Immature natural killer cell (primary cell): Measurements from ENCODE around the gene DOCK4. TPM values are rescaled to one million over a fixed set of nuclear protein-coding genes. Genes with fewer than 3 reads are reported as not detected.

Source experiments
- DNase-seq, 3 donors: peaks; one replicate each; pipeline ENCODE4 v3.0.0; 2022; ENCODE audit warnings: mixed read lengths in 1 of 3
- H3K27ac Mint-ChIP-seq, 6 donors: one replicate each; pipeline ENCODE4 v1.8.0; 2020; ENCODE audit warnings: mixed read lengths in 6 of 6, mild to moderate bottlenecking in 5 of 6, inconsistent platforms in 4 of 6, moderate library complexity in 3 of 6
- H3K27me3 Mint-ChIP-seq, 3 donors: one replicate each; pipeline ENCODE4 v1.8.0; 2020 to 2021; ENCODE audit warnings: low read depth in 3 of 3, mild to moderate bottlenecking in 3 of 3, mixed read lengths in 3 of 3, moderate library complexity in 3 of 3, inconsistent platforms in 1 of 3
- H3K36me3 Mint-ChIP-seq, 3 donors: one replicate each; pipeline ENCODE4 v1.8.0; 2020; ENCODE audit warnings: mixed read lengths in 3 of 3, inconsistent platforms in 2 of 3, mild to moderate bottlenecking in 2 of 3
- H3K4me1 Mint-ChIP-seq, 2 donors: one replicate each; pipeline ENCODE4 v1.8.0; 2020; ENCODE audit warnings: inconsistent platforms in 2 of 2, mild to moderate bottlenecking in 2 of 2, mixed read lengths in 2 of 2, moderate library complexity in 1 of 2
- H3K4me3 Mint-ChIP-seq, 5 donors: one replicate each; pipeline ENCODE4 v1.8.0; 2020; ENCODE audit warnings: mild to moderate bottlenecking in 5 of 5, mixed read lengths in 5 of 5, inconsistent platforms in 3 of 5, moderate library complexity in 3 of 5
- H3K9me3 Mint-ChIP-seq, 6 donors: one replicate each; pipeline ENCODE4 v1.8.0; 2020; ENCODE audit warnings: mild to moderate bottlenecking in 6 of 6, mixed read lengths in 6 of 6, inconsistent platforms in 4 of 6, moderate library complexity in 3 of 6
- polyA plus RNA-seq, 3 donors: library from polyadenylated mRNA; unstranded; fragments of 300-500 nt; fragmentation: Illumina TruSeq; gene quantifications; one replicate each; pipeline ENCODE4 v1.2.3, GENCODE V29; 2021

Gene DOCK4
- polyA plus RNA-seq, 3 donors from 2014 or later, result 0.18 TPM; not detected in 2

GRCh38 chr7:111753968-111754367 lies 452.2 kb downstream of the DOCK4 start:
- H3K27ac Mint-ChIP-seq, result no peak overlapping the region
- no peaks in the 10 kb centered on the region for H3K36me3 Mint-ChIP-seq
- no peak for DNase-seq
- no peak overlapping the region for H3K4me3 Mint-ChIP-seq
- H3K9me3 Mint-ChIP-seq, result no peaks in the 10 kb centered on the region
- peaks cover 2 to 4% (median 4%) of the 10 kb centered on the region in 3 donors for H3K27me3 Mint-ChIP-seq
- H3K4me1 Mint-ChIP-seq, result no peaks in the 10 kb centered on the region

DNA sequence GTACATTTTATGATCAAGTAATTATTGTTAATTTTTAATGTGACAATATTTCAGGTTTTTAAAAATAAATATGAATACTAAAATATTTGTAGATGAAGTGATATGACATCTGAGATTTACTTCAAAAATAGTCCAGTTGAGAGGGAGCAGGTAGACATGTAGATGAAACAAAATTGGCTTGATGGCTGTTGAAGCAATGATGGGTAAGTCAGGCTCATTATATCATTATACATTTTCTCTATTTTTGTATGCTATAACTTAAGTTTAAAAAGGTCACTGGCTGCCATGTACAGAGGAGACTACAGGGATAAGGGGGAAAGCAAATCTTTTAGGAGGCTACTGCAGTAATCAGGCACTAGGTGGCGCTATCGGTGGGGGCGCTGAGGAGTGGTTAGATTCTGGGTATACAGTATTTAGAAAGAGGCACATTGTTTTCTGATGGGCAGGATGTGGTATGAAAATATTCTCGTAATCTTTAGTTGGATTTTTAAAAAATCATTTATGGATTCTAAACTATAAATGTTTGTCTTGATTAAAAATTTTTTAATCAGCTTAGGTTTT lies 454.1 kb downstream of the DOCK4 start:
- Mint-ChIP-seq H3K9me3 (no peaks in the 10 kb centered on the region), H3K27ac (no peak overlapping the region), H3K36me3 (no peaks in the 10 kb centered on the region), H3K4me3 (no peak overlapping the region), H3K27me3 (peaks cover 2 to 4% (median 4%) of the 10 kb centered on the region in 3 donors), H3K4me1 (no peaks in the 10 kb centered on the region)
- DNase-seq, result peak in 1 of 3 donors; percentile 22

- H3K27ac Mint-ChIP-seq, result no peak overlapping the region
- no peaks in the 10 kb centered on the region for H3K4me1 Mint-ChIP-seq
- no peak overlapping the region for H3K4me3 Mint-ChIP-seq
- H3K36me3 Mint-ChIP-seq, result no peaks in the 10 kb centered on the region
- DNase-seq, result no peak
- no peaks in the 10 kb centered on the region for H3K9me3 Mint-ChIP-seq
- H3K27me3 Mint-ChIP-seq, result peaks cover under 1 to 8% (median 4%) of the 10 kb centered on the region in 3 donors
Observed at GRCh38 chr7:111750878-111751277, 455.3 kb downstream of the DOCK4 start.

DNA sequence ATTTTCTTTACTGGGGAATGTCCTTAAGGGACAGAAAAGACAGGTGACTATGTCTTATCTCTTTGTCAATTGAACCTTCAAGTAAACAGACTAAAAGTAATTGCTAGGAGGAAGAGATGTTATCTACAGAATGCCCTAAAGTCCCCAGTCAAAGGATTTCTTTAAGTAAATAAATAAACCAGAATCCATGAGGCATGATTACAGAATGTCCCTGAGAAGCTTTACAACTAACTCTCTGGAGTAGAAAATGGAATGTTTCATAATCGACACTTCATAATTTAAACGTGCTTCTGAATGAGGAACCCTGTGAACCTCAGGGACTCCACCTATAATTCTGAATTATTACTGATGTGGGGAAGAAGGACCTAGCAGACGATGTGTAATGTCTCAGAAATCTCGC lies 456.0 kb downstream of the DOCK4 start:
- no peaks in the 10 kb centered on the region for H3K4me1 Mint-ChIP-seq
- no peaks in the 10 kb centered on the region for H3K9me3 Mint-ChIP-seq
- no peak overlapping the region for H3K4me3 Mint-ChIP-seq
- H3K27me3 Mint-ChIP-seq, result peaks cover 0 to 8% (median 4%) of the 10 kb centered on the region in 3 donors
- no peak overlapping the region for H3K27ac Mint-ChIP-seq
- DNase-seq, result no peak
- H3K36me3 Mint-ChIP-seq, result no peaks in the 10 kb centered on the region

GRCh38 chr7:111749625-111750024 lies 456.6 kb downstream of the DOCK4 start:
- H3K27ac Mint-ChIP-seq, result no peak overlapping the region
- H3K27me3 Mint-ChIP-seq, result peaks cover 0 to 8% (median 4%) of the 10 kb centered on the region in 3 donors
- no peak overlapping the region for H3K4me3 Mint-ChIP-seq
- H3K36me3 Mint-ChIP-seq, result no peaks in the 10 kb centered on the region
- H3K4me1 Mint-ChIP-seq, result no peaks in the 10 kb centered on the region
- no peaks in the 10 kb centered on the region for H3K9me3 Mint-ChIP-seq
- DNase-seq, result no peak

DNA sequence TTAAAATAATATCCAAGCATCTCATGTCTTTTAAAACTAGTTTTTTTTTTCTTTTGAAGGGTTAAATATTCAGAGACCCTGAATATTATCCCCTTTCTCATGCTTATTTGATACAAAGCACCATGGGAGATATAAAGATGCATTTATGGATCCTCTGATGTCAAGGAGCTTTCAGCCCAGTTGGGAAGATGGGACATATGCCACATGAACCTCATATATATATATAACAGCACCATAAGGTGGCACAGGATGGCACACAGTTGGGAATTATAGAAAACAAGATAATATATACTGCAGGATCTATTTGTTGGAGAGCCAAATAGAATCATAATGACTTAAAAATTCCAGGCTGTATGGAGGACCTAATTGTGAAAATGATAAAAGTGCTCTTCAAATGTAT lies 458.5 kb downstream of the DOCK4 start:
- no peaks in the 10 kb centered on the region for H3K4me1 Mint-ChIP-seq
- no peaks in the 10 kb centered on the region for H3K9me3 Mint-ChIP-seq
- peaks cover 0 to 8% (median 5%) of the 10 kb centered on the region in 3 donors for H3K27me3 Mint-ChIP-seq
- no peak for DNase-seq
- no peak overlapping the region for H3K4me3 Mint-ChIP-seq
- H3K36me3 Mint-ChIP-seq, result no peaks in the 10 kb centered on the region
- no peak overlapping the region for H3K27ac Mint-ChIP-seq

- Mint-ChIP-seq H3K4me1 (no peaks in the 10 kb centered on the region), H3K36me3 (no peaks in the 10 kb centered on the region), H3K4me3 (no peak overlapping the region), H3K9me3 (no peaks in the 10 kb centered on the region), H3K27me3 (peaks cover 0 to 8% (median 4%) of the 10 kb centered on the region in 3 donors), H3K27ac (no peak overlapping the region)
- no peak for DNase-seq
Observed at GRCh38 chr7:111746950-111747349, 459.2 kb downstream of the DOCK4 start.

DNA sequence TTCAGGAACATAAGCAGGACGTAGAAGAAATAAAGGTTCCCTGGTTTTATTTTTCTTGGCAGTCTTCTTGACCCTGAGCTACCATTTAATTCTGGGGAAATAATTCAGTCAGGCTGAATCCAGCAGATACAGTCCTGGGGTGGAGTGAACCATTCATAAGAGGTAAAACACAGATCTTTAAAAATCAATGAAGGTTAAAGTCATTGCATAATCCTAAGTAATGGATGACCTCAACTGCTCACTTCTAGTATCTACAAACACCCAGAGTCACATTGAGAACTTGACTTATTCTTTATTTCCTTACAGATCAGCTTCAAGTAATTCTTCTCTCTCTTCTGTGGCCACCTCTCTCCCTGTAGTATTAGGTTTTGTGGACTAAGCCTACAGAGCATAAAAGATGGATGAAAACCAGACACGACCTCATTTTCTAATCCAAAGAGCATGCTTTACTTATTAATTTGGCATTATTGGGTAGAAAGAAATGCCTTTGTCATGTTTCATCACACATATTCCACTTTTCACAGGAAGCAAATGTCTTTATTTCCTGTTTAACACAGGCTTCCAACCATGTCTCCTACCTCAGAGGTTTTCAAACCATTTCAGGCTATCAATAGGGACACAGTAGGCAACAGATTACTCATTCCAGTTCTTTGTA lies 461.6 kb downstream of the DOCK4 start:
- Mint-ChIP-seq H3K4me3 (no peak overlapping the region), H3K27me3 (peaks cover 0 to 4% (median 3%) of the 10 kb centered on the region in 3 donors), H3K4me1 (no peaks in the 10 kb centered on the region), H3K36me3 (no peaks in the 10 kb centered on the region), H3K27ac (no peak overlapping the region), H3K9me3 (no peaks in the 10 kb centered on the region)
- no peak for DNase-seq

DNA sequence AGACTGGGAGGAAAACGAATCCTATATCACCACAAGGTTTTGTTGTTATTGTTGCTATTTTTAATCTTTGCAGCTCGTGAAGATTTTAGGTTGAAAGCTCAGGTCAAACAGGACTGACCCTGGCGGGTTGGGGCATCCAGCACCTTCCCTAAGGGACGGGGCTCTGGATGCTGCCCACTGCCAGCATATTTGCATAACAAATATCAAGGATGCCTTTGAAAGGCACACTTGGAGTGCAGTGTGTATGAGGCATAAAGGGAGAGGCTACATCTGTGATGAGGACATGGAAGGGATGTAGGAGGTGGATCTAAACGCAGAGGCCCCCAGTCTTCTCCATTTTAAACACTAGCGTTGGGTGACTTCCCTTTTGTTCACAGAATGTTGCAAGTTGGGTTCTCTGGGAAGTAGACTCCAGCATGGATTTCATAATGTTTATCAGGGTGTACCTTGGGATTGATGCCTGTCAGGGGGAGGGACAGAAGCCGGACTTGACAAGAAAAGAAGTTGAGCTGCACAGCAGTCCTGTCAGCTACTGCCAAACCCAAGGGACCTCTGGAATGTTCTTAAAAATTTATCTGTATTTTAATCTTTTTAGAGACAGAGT lies 462.9 kb downstream of the DOCK4 start:
- Mint-ChIP-seq H3K36me3 (no peaks in the 10 kb centered on the region), H3K4me1 (no peaks in the 10 kb centered on the region), H3K27me3 (peaks cover 0 to 4% (median 3%) of the 10 kb centered on the region in 3 donors), H3K27ac (no peak overlapping the region), H3K4me3 (no peak overlapping the region), H3K9me3 (no peaks in the 10 kb centered on the region)
- no peak for DNase-seq

DNA sequence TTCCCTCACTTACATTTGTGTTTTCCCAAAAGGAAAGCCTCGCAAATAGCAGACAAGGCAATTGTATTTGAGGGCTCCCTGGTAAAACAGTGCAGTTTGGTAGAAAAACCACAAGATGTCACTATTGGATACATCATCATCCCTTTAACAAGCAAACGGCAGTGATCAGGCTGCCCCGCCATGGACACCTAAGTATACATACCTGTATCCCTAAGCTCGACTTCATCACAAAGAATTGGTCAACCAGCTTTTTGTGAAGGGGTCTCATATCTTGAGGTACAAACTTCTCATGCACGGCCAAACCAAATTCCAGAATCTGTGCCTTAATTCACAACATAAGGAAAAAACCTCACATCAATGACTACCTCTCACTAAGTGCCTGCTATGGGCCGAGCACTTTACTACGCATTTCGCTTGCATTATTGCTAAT lies 464.4 kb downstream of the DOCK4 start:
- no peaks in the 10 kb centered on the region for H3K9me3 Mint-ChIP-seq
- DNase-seq, result peak; percentile 7 to 33 (median 19)
- H3K4me1 Mint-ChIP-seq, result no peaks in the 10 kb centered on the region
- H3K36me3 Mint-ChIP-seq, result no peaks in the 10 kb centered on the region
- no peak overlapping the region for H3K27ac Mint-ChIP-seq
- H3K4me3 Mint-ChIP-seq, result no peak overlapping the region
- H3K27me3 Mint-ChIP-seq, result peaks cover 0 to 6% (median 1%) of the 10 kb centered on the region in 3 donors

DNA sequence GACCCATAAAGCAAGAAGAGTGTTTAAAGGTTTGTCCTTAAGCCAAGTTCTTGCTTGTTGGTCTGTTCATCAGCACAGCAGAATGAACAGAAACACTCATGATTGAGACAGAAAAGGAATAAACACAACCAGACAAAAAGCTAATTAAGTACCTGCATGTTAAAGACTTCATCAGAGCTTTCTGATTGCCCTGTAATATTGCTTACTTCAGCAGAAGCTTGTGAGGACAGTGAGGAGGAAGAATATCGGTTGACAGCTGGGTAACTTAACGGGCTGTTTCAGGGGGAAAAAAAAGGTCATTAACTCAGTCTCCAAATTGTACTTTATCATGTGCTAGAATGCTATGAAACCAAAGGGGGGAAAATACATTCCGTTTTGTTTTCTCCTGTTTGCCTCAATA lies 465.3 kb downstream of the DOCK4 start:
- no peak for DNase-seq
- Mint-ChIP-seq H3K4me3 (no peak overlapping the region), H3K4me1 (no peaks in the 10 kb centered on the region), H3K27me3 (peaks cover 1 to 3% (median 2%) of the 10 kb centered on the region in 3 donors), H3K36me3 (no peaks in the 10 kb centered on the region), H3K27ac (no peak overlapping the region), H3K9me3 (no peaks in the 10 kb centered on the region)

DNA sequence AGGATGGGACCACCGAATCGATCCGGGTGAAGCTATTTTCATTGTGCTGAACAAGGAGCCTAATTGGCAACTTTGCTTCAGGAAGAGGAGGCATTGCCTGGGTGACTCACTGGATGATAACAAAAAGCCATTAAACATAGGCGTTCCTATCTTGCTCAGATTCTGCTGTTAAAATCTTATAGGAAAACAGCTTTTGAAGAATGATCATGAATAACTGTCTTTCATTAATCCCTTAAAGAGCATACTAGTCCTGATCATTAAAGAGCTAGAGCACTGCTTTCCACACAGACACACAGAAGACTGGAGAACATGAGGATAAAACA lies 469.7 kb downstream of the DOCK4 start:
- H3K27me3 Mint-ChIP-seq, result peaks cover 0 to 2% (median 2%) of the 10 kb centered on the region in 3 donors

DNA sequence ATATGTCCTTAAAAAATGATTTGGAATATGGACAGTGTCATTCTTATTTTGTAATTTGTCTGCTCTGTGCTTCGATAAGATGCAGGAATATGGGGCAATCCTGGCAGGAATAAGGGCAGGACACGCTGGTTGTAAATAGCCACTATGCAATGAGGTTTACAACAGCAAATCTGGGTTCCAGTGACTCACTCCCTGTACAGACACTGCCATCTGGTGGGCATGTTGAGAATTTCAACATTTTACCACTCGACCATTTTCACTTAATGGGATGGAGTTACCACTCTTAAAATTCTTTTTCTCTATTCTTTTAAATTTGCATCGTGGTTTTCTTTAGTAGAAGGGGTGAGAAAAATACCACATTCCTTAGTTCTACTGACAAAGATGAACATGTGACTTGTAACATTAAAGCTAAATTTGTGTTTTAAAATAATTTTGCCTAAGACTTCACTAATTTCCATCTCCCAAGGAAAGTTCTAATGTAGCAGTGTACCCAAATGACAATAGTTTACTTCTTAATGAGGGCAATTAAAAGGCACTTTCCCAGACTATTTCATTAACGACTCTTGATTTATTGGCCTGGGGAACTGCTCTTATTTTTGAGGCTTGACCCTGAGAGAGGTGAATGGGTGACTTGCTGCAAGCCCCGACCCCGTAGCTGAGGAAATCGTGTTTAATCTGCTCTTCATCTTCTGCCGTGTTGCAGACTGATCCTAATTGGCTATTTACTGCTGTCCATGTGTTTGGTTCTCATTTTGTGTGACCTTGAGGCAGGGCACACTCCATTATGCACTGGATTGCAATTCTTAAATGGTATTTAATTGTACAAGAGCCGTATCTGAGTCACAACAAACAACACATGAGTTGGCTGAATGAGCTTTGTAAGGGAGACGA lies 470.3 kb downstream of the DOCK4 start:
- H3K27ac Mint-ChIP-seq, result no peak overlapping the region
- H3K36me3 Mint-ChIP-seq, result no peaks in the 10 kb centered on the region
- H3K27me3 Mint-ChIP-seq, result peaks cover 0 to 2% (median 2%) of the 10 kb centered on the region in 3 donors
- no peaks in the 10 kb centered on the region for H3K4me1 Mint-ChIP-seq
- H3K4me3 Mint-ChIP-seq, result no peak overlapping the region
- DNase-seq, result peak; percentile 30 to 43 (median 39)
- no peaks in the 10 kb centered on the region for H3K9me3 Mint-ChIP-seq

More for the DNA sequence above, 469.7 kb downstream of the DOCK4 start:
- no peaks in the 10 kb centered on the region for H3K9me3 Mint-ChIP-seq
- DNase-seq, result no peak
- H3K4me1 Mint-ChIP-seq, result no peaks in the 10 kb centered on the region
- no peak overlapping the region for H3K4me3 Mint-ChIP-seq
- no peak overlapping the region for H3K27ac Mint-ChIP-seq
- H3K36me3 Mint-ChIP-seq, result no peaks in the 10 kb centered on the region
